Mammary microvascular endothelial cell (primary cell): ENCODE data around the gene SDR42E1. TPM values are rescaled to one million over a fixed set of nuclear protein-coding genes. Genes with fewer than 3 reads are reported as not detected.

Source experiments
- total RNA-seq: library from RNA; depleted of rRNA; stranded (reverse); fragments of >200 nt; gene quantifications from 2 replicates; pipeline ENCODE4 v1.2.3, GENCODE V29; 2015

SDR42E1 gene, protein sequence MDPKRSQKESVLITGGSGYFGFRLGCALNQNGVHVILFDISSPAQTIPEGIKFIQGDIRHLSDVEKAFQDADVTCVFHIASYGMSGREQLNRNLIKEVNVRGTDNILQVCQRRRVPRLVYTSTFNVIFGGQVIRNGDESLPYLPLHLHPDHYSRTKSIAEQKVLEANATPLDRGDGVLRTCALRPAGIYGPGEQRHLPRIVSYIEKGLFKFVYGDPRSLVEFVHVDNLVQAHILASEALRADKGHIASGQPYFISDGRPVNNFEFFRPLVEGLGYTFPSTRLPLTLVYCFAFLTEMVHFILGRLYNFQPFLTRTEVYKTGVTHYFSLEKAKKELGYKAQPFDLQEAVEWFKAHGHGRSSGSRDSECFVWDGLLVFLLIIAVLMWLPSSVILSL
- total RNA-seq, result 3.7 and 3.8 TPM in 2 replicates

DNA sequence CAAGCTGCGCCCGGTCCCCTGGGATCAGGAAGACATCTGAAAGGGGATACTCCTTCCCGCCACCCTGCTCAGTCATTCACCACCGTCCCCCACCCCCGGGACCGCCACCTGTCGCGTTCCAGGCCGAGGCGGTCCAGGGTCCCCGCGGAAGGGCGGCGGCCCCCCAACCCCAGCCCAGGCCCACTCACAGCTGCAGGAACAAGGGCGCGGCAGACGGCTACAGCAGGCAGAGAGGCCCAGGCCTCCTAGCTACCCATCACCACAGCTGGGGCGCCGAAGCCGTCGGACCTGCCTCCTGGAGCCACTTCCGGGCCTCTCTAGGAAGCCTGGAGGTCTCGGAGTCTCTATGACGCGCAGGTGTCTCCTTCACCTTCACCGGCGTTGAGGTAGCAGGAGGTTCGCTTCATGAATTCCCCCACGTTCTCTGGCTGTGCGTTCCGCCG, at the start of gene SDR42E1:
TSS of gene SDR42E1 (minus strand) at position 272 of the 443 bp plus-strand sequence. CDS start 10,612 bp downstream, outside the sequence.

DNA sequence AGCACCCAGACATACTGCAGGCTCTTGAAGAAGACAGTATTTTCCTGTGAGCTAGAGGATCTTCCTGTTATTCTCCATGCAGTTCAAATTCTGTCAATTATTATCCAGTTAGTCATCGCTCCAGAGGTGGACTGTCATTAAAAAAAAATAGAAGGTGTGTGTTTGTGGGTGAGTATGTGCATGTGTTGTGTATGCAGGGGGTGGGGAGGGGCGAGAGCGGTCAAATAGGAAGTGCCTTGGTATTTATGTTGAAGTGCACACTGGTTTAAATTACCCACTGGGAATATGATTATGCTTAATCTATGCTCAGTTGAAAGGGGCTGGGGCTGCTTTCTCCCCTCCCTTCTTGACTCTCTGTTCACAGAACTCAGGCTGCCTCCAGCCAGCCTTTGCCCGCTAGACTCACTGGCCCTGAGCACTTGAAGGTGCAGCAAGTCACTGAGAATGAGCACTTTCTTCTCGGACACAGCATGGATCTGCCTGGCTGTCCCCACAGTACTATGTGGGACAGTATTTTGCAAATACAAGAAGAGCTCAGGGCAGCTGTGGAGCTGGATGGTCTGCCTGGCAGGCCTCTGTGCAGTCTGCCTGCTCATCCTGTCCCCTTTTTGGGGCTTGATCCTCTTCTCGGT, 23.8 kb upstream of the SDR42E1 start, which contains the start of gene HSD17B2:
TSS of gene HSD17B2 (plus strand) at position 273 of the 632 bp plus-strand sequence. CDS start at position 445, 172 bp downstream.

Other genes starting within 250 kb of the SDR42E1 start
- gene PLCG2, start 232.2 kb downstream of the SDR42E1 start, total RNA-seq, result 9.5 and 11.8 TPM in 2 replicates
- 299 and 347 TPM in 2 replicates for gene HSD17B2, start 23.8 kb upstream of the SDR42E1 start, total RNA-seq
- 48.8 and 52.7 TPM in 2 replicates for gene MPHOSPH6, start 158.8 kb upstream of the SDR42E1 start, total RNA-seq